Endothelial cell of umbilical vein (primary cell): ENCODE measurements around the gene GPR32.
"Not testable (repeated sequence)": the region's sequence is repeated elsewhere in the genome, so short reads cannot be mapped to it uniquely, and the experiment has no call there.

Source experiments
- CTCF ChIP-seq, 2 donors: IDR thresholded peaks; 1 replicate in 1 of 2; 2 replicates in 1 of 2; pipeline ENCODE4 v1.5.1; 2011; ENCODE audit warnings: low read length in 2 of 2, mild to moderate bottlenecking in 2 of 2, moderate library complexity in 2 of 2, control low read depth in 1 of 2, inconsistent platforms in 1 of 2, low read depth in 1 of 2; ENCODE audit not compliant: insufficient read depth in 1 of 2; ENCODE audit errors: extremely low read depth in 1 of 2
- EZH2 ChIP-seq: IDR thresholded peaks from 2 replicates; pipeline ENCODE4 v1.6.1; 2012; ENCODE audit warnings: borderline replicate concordance, low read depth, mild to moderate bottlenecking, moderate library complexity, low read length, inconsistent platforms; ENCODE audit not compliant: severe bottlenecking
- FOS ChIP-seq: IDR thresholded peaks from 2 replicates; pipeline ENCODE4 v1.6.1; 2011; ENCODE audit warnings: mild to moderate bottlenecking, low read length, moderate library complexity, borderline replicate concordance; ENCODE audit not compliant: insufficient read depth
- JUN ChIP-seq: IDR thresholded peaks from 2 replicates; pipeline ENCODE4 v1.6.1; 2011; ENCODE audit warnings: borderline replicate concordance, low read depth; ENCODE audit not compliant: insufficient read length, insufficient read depth
- MAX ChIP-seq: IDR thresholded peaks from 2 replicates; pipeline ENCODE4 v1.6.1; 2011; ENCODE audit not compliant: insufficient read depth, insufficient read length
- MYC ChIP-seq: IDR thresholded peaks from one replicate; pipeline ENCODE4 v1.6.1; 2011; ENCODE audit warnings: mild to moderate bottlenecking, low read depth, low read length
- POLR2A ChIP-seq: IDR thresholded peaks from 2 replicates; pipeline ENCODE4 v1.6.1; 2012; ENCODE audit warnings: low read depth, mild to moderate bottlenecking, control low read depth, low read length
- POLR2AphosphoS5 ChIP-seq: IDR thresholded peaks from 2 replicates; pipeline ENCODE4 v1.6.1; 2012; ENCODE audit warnings: low read depth, mild to moderate bottlenecking, control low read depth, low read length, moderate library complexity; ENCODE audit not compliant: insufficient read depth

- TF ChIP-seq POLR2A; CTCF (IDR thresholded peaks at IDR 0.05; ENCODE audit: extremely low read depth in 1 of 2, insufficient read depth in 1 of 2, low read depth in 1 of 2, low read length in 2 of 2); MYC; POLR2AphosphoS5; FOS; EZH2; MAX; JUN: not testable (repeated sequence)
Observed at GRCh38 chr19:50759076-50759475, 11.2 kb upstream of the GPR32 start.
